ENCODE results near the gene RDX.

RDX gene

GRCh38 chr11:110303414-110303826 lies 7.0 kb upstream of the RDX start:
- Histone ChIP-seq H3K9ac (ENCODE audit: low read length) (no peak overlapping the region), H3K4me1 (ENCODE audit: control insufficient read depth, insufficient read depth, low read length) (no peaks in the 10 kb centered on the region), H3K36me3 (ENCODE audit: control insufficient read depth, insufficient read depth, low read length, severe bottlenecking) (no peaks in the 10 kb centered on the region), H3K27me3 (replicated peaks; ENCODE audit: control insufficient read depth, insufficient read depth, low read length) (no peaks in the 10 kb centered on the region), H3K9me3 (ENCODE audit: control insufficient read depth, low read length) (no peaks in the 10 kb centered on the region), H3K4me3 (ENCODE audit: low read length) (no peak overlapping the region)
- DNase-seq (ENCODE audit: low read depth) = no peak

DNA sequence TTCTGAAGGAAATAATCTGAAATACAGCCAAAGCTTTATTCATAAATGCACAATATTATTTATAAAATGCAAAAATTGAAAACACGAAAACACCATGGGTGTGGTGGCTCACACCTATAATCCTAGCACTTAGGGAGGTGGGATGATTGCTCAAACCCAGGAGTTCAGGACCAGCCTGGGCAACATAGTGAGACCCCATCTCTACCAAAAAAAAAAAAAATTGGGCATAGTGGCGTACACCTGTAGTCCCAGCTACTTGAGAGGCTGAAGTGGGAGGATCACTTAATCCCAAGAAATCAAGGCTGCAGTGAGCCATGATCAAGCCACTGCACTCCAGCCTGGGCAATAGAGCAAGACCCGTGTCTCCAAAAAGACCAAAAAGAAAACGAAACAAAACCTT lies 5.2 kb upstream of the RDX start:
- peaks cover 13% of the 10 kb centered on the region for H3K4me1 ChIP-seq (ENCODE audit: control insufficient read depth, insufficient read depth, low read length)
- no peaks in the 10 kb centered on the region for H3K9me3 ChIP-seq (ENCODE audit: control insufficient read depth, low read length)
- no peaks in the 10 kb centered on the region for H3K36me3 ChIP-seq (ENCODE audit: control insufficient read depth, insufficient read depth, low read length, severe bottlenecking)
- no peak overlapping the region for H3K9ac ChIP-seq (ENCODE audit: low read length)
- no peaks in the 10 kb centered on the region for H3K27me3 ChIP-seq (replicated peaks; ENCODE audit: control insufficient read depth, insufficient read depth, low read length)
- DNase-seq (ENCODE audit: low read depth) = no peak
- no peak overlapping the region for H3K4me3 ChIP-seq (ENCODE audit: low read length)

- Histone ChIP-seq H3K9ac (ENCODE audit: low read length) (no peak overlapping the region), H3K4me1 (ENCODE audit: control insufficient read depth, insufficient read depth, low read length) (peaks cover 13% of the 10 kb centered on the region), H3K27me3 (replicated peaks; ENCODE audit: control insufficient read depth, insufficient read depth, low read length) (no peaks in the 10 kb centered on the region), H3K36me3 (ENCODE audit: control insufficient read depth, insufficient read depth, low read length, severe bottlenecking) (no peaks in the 10 kb centered on the region), H3K4me3 (ENCODE audit: low read length) (no peak overlapping the region), H3K9me3 (ENCODE audit: control insufficient read depth, low read length) (no peaks in the 10 kb centered on the region)
- no peak for DNase-seq (ENCODE audit: low read depth)
Measured at GRCh38 chr11:110301032-110301431, 4.6 kb upstream of the RDX start.

- H3K4me1 ChIP-seq (ENCODE audit: control insufficient read depth, insufficient read depth, low read length) = peaks cover 25% of the 10 kb centered on the region
- DNase-seq (ENCODE audit: low read depth) = no peak
- no peaks in the 10 kb centered on the region for H3K27me3 ChIP-seq (replicated peaks; ENCODE audit: control insufficient read depth, insufficient read depth, low read length)
- no peak overlapping the region for H3K4me3 ChIP-seq (ENCODE audit: low read length)
- H3K9me3 ChIP-seq (ENCODE audit: control insufficient read depth, low read length) = no peaks in the 10 kb centered on the region
- H3K9ac ChIP-seq (ENCODE audit: low read length) = no peak overlapping the region
- no peaks in the 10 kb centered on the region for H3K36me3 ChIP-seq (ENCODE audit: control insufficient read depth, insufficient read depth, low read length, severe bottlenecking)
Measured at GRCh38 chr11:110299006-110299785, 2.8 kb upstream of the RDX start.

DNA sequence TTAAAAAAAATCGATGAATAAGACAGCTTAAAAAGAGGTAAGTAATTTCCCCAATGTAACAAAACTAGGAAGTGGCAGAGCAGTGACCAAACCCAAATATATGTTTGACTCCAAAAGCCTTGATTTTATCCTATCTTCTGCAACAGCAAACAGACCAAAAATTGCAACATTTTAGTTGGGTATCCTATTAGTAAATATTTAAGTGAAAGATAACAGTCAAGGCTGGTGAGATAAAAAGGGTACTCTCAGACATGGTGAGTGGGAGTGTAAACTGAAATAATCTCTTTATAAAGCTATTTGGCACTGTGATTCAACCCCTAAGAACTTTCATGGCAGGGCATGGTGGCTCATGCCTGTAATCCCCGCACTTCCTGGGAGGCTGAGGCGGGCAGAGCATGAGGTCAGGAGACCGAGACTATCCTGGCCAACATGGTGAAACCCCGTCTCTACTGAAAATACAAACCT lies 1.9 kb upstream of the RDX start:
- no peaks in the 10 kb centered on the region for H3K9me3 ChIP-seq (ENCODE audit: control insufficient read depth, low read length)
- H3K4me3 ChIP-seq (ENCODE audit: low read length) = no peak overlapping the region
- no peaks in the 10 kb centered on the region for H3K36me3 ChIP-seq (ENCODE audit: control insufficient read depth, insufficient read depth, low read length, severe bottlenecking)
- peaks cover 33% of the 10 kb centered on the region for H3K4me1 ChIP-seq (ENCODE audit: control insufficient read depth, insufficient read depth, low read length)
- no peak for DNase-seq (ENCODE audit: low read depth)
- H3K9ac ChIP-seq (ENCODE audit: low read length) = no peak overlapping the region
- no peaks in the 10 kb centered on the region for H3K27me3 ChIP-seq (replicated peaks; ENCODE audit: control insufficient read depth, insufficient read depth, low read length)

- DNase-seq (ENCODE audit: low read depth) = no peak
- Histone ChIP-seq H3K27me3 (replicated peaks; ENCODE audit: control insufficient read depth, insufficient read depth, low read length) (no peaks in the 10 kb centered on the region), H3K4me1 (ENCODE audit: control insufficient read depth, insufficient read depth, low read length) (peaks cover 34% of the 10 kb centered on the region), H3K9ac (ENCODE audit: low read length) (no peak overlapping the region), H3K36me3 (ENCODE audit: control insufficient read depth, insufficient read depth, low read length, severe bottlenecking) (no peaks in the 10 kb centered on the region), H3K4me3 (ENCODE audit: low read length) (no peak overlapping the region), H3K9me3 (ENCODE audit: control insufficient read depth, low read length) (no peaks in the 10 kb centered on the region)
Measured at GRCh38 chr11:110297726-110298300, 1.4 kb upstream of the RDX start.

GRCh38 chr11:110297076-110297725 lies 787 bp upstream of the RDX start:
- no peaks in the 10 kb centered on the region for H3K27me3 ChIP-seq (replicated peaks; ENCODE audit: control insufficient read depth, insufficient read depth, low read length)
- DNase-seq (ENCODE audit: low read depth) = peak; percentile 20
- H3K9ac ChIP-seq (ENCODE audit: low read length) = peak overlapping the region; percentile 73
- peak overlapping the region; percentile 94 for H3K4me3 ChIP-seq (ENCODE audit: low read length)
- H3K4me1 ChIP-seq (ENCODE audit: control insufficient read depth, insufficient read depth, low read length) = peaks cover 39% of the 10 kb centered on the region
- H3K9me3 ChIP-seq (ENCODE audit: control insufficient read depth, low read length) = no peaks in the 10 kb centered on the region
- no peaks in the 10 kb centered on the region for H3K36me3 ChIP-seq (ENCODE audit: control insufficient read depth, insufficient read depth, low read length, severe bottlenecking)

- DNase-seq (ENCODE audit: low read depth) = peak; percentile 76
- Histone ChIP-seq H3K4me1 (ENCODE audit: control insufficient read depth, insufficient read depth, low read length) (peaks cover 39% of the 10 kb centered on the region), H3K27me3 (replicated peaks; ENCODE audit: control insufficient read depth, insufficient read depth, low read length) (no peaks in the 10 kb centered on the region), H3K36me3 (ENCODE audit: control insufficient read depth, insufficient read depth, low read length, severe bottlenecking) (no peaks in the 10 kb centered on the region), H3K4me3 (ENCODE audit: low read length) (peak overlapping the region; percentile 94), H3K9me3 (ENCODE audit: control insufficient read depth, low read length) (no peaks in the 10 kb centered on the region), H3K9ac (ENCODE audit: low read length) (peak overlapping the region; percentile 98)
Measured at GRCh38 chr11:110295531-110296225, 736 bp downstream of the RDX start.

- H3K4me1 ChIP-seq (ENCODE audit: control insufficient read depth, insufficient read depth, low read length) = peaks cover 39% of the 10 kb centered on the region
- no peaks in the 10 kb centered on the region for H3K36me3 ChIP-seq (ENCODE audit: control insufficient read depth, insufficient read depth, low read length, severe bottlenecking)
- peak overlapping the region; percentile 94 for H3K4me3 ChIP-seq (ENCODE audit: low read length)
- peak overlapping the region; percentile 98 for H3K9ac ChIP-seq (ENCODE audit: low read length)
- DNase-seq (ENCODE audit: low read depth) = no peak
- no peaks in the 10 kb centered on the region for H3K27me3 ChIP-seq (replicated peaks; ENCODE audit: control insufficient read depth, insufficient read depth, low read length)
- no peaks in the 10 kb centered on the region for H3K9me3 ChIP-seq (ENCODE audit: control insufficient read depth, low read length)
Measured at GRCh38 chr11:110295086-110295485, 1.3 kb downstream of the RDX start.

DNA sequence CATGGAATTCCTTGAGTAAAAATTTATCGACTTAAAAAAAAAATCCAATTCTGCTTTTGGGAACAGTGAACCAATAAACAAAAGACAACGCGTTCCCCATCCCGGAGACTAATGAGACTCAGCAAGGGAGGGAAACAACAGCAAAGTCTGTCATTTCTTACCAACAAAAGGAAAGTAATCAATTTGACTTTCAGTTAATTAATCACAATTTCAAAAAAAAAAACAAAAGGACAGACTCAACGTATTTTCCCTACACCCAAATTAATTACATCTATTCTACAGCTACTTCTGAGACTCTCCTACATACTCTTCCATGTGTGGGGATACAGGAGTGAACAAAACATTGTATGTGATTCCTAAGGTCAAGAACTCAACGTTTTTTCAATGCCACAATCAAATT lies 1.9 kb downstream of the RDX start:
- H3K4me1 ChIP-seq (ENCODE audit: control insufficient read depth, insufficient read depth, low read length) = peaks cover 39% of the 10 kb centered on the region
- H3K9me3 ChIP-seq (ENCODE audit: control insufficient read depth, low read length) = no peaks in the 10 kb centered on the region
- DNase-seq (ENCODE audit: low read depth) = no peak
- H3K4me3 ChIP-seq (ENCODE audit: low read length) = peak overlapping the region; percentile 94
- H3K9ac ChIP-seq (ENCODE audit: low read length) = peak overlapping the region; percentile 98
- H3K36me3 ChIP-seq (ENCODE audit: control insufficient read depth, insufficient read depth, low read length, severe bottlenecking) = no peaks in the 10 kb centered on the region
- H3K27me3 ChIP-seq (replicated peaks; ENCODE audit: control insufficient read depth, insufficient read depth, low read length) = no peaks in the 10 kb centered on the region

DNA sequence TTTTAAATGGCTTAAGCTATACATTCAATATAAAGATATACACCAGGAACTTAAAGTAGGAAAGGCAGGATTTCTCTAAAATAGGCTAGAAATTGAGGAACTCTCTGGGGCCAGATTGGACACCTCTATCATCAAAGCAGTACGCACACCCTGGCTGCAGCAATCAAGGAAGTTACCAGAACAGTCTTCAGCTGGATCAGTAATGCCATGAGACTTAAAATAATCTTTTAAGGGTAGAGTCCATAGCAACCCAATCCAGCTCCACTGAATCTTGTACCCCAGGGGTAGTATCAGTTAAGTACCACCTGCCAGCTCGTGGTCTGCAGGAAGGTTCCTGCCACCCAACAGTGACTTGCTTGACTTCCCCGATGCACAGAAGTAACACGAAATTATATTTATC lies 3.0 kb downstream of the RDX start:
- Histone ChIP-seq H3K9ac (ENCODE audit: low read length) (no peak overlapping the region), H3K9me3 (ENCODE audit: control insufficient read depth, low read length) (no peaks in the 10 kb centered on the region), H3K4me1 (ENCODE audit: control insufficient read depth, insufficient read depth, low read length) (peaks cover 39% of the 10 kb centered on the region), H3K27me3 (replicated peaks; ENCODE audit: control insufficient read depth, insufficient read depth, low read length) (no peaks in the 10 kb centered on the region), H3K4me3 (ENCODE audit: low read length) (peak overlapping the region; percentile 94), H3K36me3 (ENCODE audit: control insufficient read depth, insufficient read depth, low read length, severe bottlenecking) (no peaks in the 10 kb centered on the region)
- no peak for DNase-seq (ENCODE audit: low read depth)

Data from adipocyte (in vitro differentiated cells).